NCI-H1105 treated with DMSO at 0.1 percent for 48 hours (cell line): Measurements from ENCODE around the gene F8.
"Not testable (repeated sequence)": the region's sequence is repeated elsewhere in the genome, so short reads cannot be mapped to it uniquely, and the experiment has no call there.

Experiments used
- DNase-seq: peaks from one replicate; lab custom pipeline; 2025; lab: John Stamatoyannopoulos, UW

The F8 gene

DNA sequence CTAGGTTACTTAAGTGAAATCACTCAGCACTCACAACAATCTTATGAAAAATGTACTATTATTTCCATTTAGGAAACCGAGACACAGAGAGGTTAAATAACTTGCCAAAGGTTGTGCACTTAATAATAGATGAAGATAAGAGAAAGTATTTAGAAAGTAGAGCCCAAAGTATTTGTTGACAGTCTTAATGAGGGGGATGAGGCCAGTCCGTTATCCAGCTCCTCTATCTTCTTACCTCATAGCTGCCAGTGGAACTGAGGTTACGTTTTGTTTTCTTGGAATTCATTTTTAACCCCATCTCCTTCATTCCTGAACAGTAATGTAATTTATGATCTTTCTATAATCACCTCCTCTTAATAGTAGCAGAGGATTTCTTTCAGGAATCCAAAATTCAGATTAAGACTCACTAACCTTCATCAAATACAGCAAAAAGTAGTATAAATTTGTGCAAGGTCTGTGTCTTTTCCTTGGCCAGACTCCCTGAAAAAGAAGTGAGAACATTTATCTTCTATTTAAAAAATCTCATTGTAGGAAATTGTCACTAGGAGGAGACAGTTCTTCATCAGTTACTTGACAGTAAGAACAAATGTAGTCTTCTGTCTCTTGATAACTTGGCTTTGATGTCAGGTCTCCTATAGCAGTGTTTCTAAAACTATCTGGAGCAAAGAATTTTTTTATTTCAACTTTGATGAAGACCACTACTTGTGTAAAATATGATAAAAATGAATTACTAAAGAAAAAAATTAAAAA, 35.5 kb downstream of the F8 start:
- DNase-seq = no peak

DNA sequence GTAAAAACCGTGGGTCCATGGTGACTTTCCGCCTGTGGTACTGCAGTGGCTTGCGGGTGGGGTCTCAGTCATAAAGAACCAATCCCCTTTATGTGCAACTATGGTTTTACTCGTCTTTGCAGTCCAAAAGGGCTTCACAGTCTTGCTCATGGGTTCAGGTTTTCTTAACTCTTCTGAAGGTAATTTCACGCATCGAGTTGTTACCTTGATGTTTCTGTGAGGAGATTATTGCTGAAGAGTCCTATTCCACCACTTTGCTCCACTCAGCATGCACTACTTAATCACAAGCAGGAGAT, 41.5 kb downstream of the F8 start:
- DNase-seq = no peak

DNA sequence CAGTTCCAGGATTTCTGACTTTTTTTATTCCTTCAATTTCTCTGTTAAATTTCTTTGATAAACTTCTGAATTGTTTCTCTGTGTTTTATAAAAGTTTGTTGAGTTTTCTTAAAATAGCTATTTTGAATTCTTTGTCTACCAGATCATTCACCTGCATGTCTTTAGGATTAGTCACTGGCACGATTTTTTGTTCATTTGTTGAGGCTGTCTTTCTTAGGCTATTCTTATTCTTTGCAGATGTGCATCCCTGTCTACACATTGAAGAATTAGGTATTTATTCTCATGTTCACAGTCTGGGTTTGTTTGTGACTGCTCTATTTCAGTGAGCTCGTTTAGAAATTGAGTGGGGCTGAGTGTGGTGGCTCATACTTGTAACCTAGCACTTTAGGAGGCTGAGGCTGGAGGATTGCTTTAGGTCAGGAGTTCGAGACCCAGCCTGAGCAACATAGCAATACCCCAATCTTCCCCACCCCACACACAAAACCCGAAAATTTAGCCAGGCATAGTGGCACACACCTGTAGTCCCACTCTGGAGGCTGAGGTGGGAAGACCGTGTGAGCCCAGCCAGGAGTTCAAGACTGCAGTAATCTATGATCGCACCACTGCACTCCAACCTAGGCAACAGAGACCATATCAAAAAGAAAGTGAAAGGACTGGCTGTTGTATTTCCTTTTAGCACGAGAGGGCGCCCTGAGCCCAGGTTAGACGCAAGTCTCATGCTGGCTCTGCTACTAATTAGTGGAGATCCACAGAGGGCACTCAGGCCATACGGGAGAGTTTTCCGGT, 42.0 kb downstream of the F8 start:
- DNase-seq = peak; percentile 69

DNA sequence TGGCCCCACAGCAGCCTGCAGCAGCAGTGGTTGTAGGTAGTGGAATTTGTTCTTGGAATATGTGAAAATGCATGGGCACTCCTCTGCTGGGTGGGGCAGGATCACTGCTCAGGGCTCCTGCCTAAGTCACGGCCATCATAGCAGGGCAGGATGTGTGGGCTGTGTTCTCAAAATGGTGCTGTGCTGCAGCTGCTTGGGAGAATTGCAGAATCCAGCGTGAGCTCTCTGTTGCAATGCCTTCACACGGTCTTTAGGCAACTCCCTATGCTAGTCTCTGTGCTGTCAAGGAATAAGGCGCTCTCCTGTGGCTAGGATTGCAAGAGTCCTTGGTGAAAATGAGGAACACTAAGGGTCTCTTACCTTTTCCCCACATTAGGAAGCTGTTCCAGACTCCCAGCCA, 42.9 kb downstream of the F8 start:
- DNase-seq = no peak

- DNase-seq = no peak
These were observed 54.2 kb downstream of the F8 start for GRCh38 chrX:154968353-154968752.

DNA sequence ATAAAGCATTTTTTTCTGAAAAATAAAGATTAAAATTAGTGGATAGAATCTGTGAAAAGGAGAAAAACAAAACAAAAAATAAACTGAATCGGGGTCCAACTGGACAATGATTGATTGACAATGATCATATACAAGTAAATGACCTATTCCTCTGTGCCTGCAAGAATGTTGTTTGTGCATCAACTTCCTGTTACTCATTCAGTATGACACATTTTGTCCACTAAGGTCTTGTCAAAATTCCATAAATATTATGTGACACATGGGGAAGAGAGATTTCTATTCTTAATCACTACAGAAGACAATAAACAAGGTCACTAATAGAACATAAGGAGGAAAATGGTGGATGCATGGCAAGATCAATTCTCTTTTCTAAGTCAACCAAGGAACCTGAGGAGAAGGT, 54.9 kb downstream of the F8 start:
- no peak for DNase-seq

DNA sequence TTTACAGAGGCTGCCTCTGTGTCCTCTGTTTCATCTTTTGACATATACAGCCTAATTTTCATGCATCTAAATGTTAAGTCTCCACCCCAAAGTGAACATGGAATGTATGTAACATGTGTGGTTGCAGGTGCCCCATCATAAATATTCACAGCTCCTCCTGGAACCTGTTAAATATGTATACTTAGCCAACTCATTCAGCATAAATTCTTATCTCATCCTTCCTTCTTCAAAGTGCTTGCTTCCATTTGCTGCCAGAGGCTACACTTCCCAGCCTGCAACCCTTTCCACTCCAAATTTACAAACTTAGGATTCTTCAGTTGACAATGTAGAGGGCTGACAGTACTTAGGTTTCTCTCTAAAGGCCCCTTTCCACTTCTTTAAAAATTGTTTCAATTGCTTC, 60.6 kb downstream of the F8 start:
- no peak for DNase-seq

GRCh38 chrX:154955799-154956198, 66.7 kb downstream of the F8 start:
- not testable (repeated sequence) for DNase-seq

DNA sequence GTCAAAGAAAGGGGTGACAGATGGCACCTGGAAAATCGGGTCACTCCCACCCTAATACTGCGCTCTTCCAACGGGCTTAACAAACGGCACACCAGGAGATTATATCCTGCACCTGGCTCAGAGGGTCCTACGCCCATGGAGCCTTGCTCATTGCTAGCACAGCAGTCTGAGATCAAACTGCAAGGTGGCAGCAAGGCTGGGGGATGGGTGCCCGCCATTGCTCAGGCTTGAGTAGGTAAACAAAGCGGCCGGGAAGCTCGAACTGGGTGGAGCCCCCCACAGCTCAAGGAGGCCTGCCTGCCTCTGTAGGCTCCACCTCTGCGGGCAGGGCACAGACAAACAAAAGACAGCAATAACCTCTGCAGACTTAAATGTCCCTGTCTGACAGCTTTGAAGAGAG, 83.3 kb downstream of the F8 start:
- DNase-seq = not testable (repeated sequence)

- DNase-seq = not testable (repeated sequence)
These were observed 97.8 kb downstream of the F8 start for GRCh38 chrX:154924771-154925170.

DNA sequence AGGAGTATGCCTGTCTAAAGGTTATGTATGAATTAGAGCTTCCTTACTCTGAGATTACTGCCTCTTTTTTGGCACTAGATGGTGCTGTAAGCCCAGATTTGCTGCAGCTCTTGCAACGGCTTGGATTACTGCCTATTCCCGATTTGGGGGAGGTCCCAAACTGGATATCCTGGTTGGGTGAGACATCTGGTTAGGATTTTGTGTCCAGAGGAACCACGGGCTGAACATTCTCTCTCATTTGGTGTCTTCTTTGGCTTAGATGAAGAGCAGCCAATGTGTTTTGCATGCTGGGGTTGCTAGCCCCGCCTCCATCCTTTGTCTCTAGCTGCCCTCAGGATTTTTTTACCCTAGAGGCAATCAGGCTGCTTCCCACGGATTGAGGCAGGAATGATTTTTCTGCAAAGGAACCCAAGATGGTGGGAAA, 104.5 kb downstream of the F8 start:
- DNase-seq = peak; percentile 91

DNA sequence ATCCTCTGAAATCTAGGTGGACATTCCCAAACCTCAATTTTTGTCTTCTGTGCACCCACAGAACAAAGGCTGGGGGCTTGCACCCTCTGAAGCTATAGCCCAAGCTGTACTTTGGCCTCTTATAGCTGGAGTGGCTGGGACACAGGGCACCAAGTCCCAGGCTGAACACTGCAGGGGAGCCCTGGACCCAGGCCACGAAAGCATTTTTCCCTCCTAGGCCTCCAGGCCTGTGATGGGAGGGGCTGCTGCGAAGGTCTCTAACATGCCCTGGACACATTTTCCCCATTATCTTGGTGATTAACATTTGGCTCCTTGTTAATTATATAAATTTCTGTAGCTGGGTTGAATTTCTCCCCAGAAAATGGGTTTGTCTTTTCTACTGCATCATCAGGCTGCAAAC, 108.5 kb downstream of the F8 start:
- no peak for DNase-seq

GRCh38 chrX:154910528-154910927, 112.0 kb downstream of the F8 start:
- not testable (repeated sequence) for DNase-seq

GRCh38 chrX:154910048-154910447, 112.5 kb downstream of the F8 start:
- DNase-seq = not testable (repeated sequence)

DNA sequence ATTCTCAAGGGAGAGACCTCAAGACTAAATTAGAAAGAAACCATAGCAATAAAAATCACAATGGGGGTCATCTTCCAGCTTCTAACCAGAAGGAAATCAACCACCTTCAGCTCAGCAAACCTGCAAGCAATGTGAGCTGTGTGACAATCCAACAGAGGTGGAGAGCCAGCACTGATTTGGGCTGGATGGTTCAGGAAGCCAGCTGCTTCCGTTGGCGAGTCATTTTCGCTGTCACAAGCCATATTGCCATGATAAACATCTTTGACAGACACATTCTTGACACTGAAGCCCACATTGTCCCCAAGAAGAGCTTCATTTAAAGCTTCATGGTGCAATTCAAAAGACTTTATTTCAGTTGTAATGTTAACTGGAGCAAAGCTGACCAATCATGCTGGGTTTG, 113.7 kb downstream of the F8 start:
- no peak for DNase-seq

DNA sequence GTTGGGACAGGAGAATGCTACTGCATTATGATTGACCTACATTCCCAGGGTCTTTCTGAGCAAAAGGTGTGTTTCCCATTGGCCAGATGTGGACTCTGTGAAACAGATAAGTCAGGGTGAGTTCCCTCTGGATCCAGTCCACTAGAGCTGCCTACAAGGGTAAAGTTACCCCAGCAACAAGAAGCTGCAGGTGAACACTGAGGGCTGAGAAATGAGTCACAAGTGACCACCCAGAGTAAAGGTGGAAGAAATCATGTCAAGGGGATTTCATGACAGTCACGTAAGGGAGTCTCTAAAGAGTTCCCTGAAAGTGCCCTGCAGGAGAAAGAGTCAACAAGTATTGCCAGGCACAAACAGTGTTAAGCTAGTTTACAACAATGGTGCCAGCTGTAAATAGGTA, 120.1 kb downstream of the F8 start:
- DNase-seq = no peak

DNA sequence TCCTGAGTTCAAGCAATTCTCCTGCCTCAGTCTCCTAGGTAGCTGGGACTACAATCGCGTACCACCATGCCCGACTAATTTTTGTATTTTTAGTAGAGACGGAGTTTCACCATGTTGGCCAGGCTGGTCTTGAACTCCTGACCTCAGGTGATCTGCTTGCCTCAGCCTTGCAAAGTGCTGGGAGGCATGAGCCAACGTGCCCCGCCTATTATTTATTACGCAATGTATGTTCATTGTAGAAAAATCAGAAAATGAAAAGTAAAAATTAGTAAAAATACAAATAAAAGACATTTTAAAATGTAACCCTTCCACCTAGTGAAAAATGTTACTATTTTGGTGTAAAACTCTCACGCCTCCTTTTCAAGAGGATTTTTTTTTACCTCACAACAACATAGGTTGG, 122.2 kb downstream of the F8 start:
- DNase-seq = no peak

DNA sequence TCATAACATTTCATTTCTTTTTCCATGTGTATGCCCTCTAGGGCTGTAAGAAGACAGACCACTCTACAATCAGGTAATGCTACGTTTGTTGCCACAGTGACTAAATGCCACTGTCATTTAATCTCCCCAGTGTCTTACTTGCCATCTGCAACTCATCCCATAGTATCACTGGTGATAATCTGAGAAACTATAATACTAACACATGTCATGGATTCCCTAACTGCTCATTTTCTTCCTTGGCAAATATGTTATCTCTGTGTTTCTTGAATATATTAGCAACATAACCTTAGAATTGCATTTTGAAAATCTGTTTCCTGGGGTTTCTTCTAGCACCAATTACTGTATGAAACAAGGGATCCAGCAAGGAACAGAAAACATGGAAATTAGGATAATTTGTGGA, 130.2 kb downstream of the F8 start:
- DNase-seq = no peak

DNA sequence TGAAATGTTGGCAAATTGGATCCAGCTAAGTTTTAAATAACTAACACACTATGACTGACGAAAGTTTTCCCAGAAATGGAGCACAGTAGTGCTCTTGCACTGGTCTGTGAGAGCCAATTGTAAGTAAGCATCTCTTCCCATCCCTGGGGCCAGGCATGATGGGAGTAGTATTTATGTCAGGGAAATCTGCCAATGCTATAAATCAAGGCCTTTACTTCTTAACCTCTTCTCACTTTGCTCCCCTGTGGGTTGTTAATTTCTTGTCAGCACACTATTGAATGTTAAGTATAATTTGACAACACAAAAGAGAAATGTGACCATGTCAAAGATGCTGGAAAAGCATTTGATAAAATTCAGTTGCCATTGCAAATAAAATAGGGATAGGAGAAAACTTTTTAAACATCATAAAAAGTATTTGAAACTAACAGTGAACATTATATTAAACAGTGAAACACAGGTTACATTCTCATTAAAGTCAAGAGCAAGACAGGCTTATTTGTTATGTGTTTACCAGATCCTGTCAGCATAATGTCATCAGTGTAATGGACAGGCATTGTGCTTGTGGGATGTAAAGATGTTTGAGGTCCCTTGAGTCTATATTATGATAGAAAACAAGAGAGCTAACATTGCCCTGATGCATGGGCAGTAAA, 131.4 kb downstream of the F8 start:
- peak; percentile 72 for DNase-seq

DNA sequence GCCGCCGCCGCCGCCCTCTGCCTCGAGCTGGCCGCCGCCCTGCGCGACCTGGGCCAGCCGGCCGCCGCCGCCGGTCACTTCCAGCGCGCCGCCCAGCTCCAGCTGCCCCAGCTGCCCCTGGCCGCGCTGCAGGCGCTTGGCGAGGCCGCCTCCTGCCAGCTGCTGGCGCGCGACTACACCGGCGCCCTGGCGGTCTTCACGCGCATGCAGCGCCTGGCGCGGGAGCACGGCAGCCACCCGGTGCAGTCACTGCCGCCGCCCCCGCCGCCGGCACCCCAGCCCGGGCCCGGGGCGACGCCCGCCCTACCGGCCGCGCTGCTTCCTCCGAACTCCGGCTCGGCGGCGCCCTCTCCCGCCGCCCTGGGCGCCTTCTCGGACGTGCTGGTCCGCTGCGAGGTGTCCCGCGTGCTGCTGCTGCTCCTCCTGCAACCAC, 135.7 kb downstream of the F8 start:
- not testable (repeated sequence) for DNase-seq

DNA sequence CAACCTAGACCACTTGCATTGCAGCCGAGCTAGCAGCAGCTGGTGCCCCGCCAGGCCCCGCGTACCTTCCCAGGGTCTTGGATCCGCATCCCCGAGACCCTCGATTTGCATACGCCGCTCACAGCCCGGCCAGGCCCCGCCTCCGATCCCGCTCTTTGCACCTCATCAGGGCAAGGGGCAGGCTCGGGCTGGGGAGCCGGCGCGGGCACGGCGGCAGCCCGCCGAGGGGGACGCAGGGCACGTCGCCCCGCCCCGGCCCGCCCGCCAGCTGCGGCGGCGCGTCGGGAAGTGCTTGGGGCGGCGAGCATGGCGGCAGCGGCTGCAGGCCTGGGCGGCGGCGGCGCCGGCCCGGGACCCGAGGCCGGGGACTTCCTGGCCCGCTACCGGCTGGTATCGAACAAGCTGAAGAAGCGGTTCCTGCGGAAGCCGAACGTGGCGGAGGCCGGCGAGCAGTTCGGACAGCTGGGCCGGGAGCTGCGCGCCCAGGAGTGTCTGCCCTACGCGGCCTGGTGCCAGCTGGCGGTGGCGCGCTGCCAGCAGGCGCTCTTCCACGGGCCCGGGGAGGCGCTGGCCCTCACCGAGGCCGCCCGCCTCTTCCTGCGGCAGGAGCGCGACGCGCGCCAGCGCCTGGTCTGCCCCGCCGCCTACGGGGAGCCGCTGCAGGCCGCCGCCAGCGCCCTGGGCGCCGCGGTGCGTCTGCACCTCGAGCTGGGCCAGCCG, 136.3 kb downstream of the F8 start, which contains the start of gene F8A1:
TSS of gene F8A1 (plus strand) at position 287 of the 720 bp plus-strand sequence. CDS start at position 307, 20 bp downstream.
- not testable (repeated sequence) for DNase-seq

DNA sequence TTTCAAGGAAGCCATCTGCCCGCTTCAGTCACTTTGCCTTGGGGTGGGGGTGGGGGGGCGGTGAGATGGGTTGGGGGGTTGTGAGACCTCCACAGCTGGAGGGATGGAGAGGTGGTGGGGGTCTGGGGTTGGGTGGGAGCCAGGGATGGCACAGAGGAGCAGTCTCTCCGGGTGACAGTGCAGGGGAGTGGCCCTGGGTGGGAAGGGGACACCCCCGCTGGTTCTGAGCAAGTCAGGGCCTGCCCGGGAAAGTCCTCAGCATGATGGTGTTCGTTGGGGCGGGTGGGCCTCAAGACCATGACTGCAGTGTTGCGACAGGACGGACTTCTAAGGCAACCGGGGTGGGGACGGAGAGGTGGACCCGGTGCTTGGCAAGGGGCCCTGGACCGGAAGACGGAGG, 137.0 kb downstream of the F8 start:
- DNase-seq = not testable (repeated sequence)
